GM12892 (cell line): ENCODE data around the gene TXNDC2.
"Not testable (repeated sequence)": the region's sequence is repeated elsewhere in the genome, so short reads cannot be mapped to it uniquely, and the experiment has no call there.

Source experiments
- DNase-seq: peaks from one replicate; pipeline ENCODE4 v3.0.0; 2011; ENCODE audit not compliant: insufficient read length
- FAIRE-seq: peaks from 2 replicates; lab custom pipeline; 2011; peaks lifted over from hg19 to GRCh38; lab: Jason Lieb, UNC
- POLR2A ChIP-seq: IDR thresholded peaks from 2 replicates; pipeline ENCODE4 v1.6.1; 2011; ENCODE audit warnings: low read depth, low read length, control low read depth
- POLR2AphosphoS5 ChIP-seq: IDR thresholded peaks from 2 replicates; pipeline ENCODE4 v1.6.1; 2011; ENCODE audit warnings: low read depth, low read length, control low read depth
- TAF1 ChIP-seq: IDR thresholded peaks from 2 replicates; pipeline ENCODE4 v1.6.1; 2011; ENCODE audit warnings: low read depth, mild to moderate bottlenecking, control low read depth, low read length, borderline replicate concordance

TXNDC2 gene

GRCh38 chr18:9894454-9895068, 8.8 kb downstream of the TXNDC2 start:
- no peak for TF ChIP-seq TAF1
- DNase-seq (no peak), FAIRE-seq (no peak)

GRCh38 chr18:9897129-9897528, 11.4 kb downstream of the TXNDC2 start:
- TF ChIP-seq TAF1 (no peak), POLR2AphosphoS5 (no peak), POLR2A (no peak)
- DNase-seq: no peak
- no peak for FAIRE-seq

DNA sequence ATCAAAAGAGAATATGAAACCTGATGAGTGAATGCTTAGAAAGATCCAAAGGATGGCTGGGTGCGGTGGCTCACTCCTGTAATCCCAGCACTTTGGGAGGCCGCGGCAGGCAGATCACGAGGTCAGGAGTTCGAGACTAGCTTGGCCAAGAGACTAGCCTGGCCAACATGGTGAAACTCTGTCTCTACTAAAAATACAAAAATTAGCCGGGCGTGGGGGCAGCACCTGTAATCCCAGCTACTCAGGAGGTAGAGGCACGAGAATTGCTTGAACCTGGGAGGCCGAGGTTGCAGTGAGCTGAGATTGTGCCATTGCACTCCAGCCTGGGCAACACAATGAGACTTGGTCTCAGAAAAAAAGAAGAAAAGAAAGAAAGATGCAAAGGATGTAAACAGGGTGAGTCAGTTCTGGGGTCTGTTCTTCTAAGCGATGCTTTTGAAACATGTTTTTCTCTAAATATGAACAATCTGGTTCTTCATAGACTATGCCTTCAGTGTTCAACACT, 12.1 kb downstream of the TXNDC2 start:
- not testable (repeated sequence) for FAIRE-seq, DNase-seq

GRCh38 chr18:9898792-9899549, 13.2 kb downstream of the TXNDC2 start:
- TF ChIP-seq POLR2A (no peak), POLR2AphosphoS5 (no peak), TAF1 (no peak)
- no peak for FAIRE-seq
- DNase-seq: no peak

DNA sequence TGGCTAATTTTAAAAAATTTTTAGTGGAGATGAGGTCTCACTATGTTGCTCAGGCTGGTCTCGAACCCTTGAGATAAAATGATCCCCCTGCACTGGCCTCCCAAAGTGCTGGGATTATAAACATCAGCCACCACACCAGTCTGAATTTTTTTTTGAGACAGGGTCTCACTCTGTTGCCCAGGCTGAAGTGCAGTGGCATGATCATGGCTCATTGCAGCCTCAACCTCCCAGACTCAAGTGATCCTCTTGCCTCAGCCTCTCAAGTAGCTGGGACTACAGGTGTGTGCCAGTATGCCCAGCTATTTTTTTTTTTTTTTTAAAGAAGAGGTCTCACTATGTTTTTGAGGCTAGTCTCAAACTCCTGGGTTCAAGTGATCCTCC, 13.8 kb downstream of the TXNDC2 start:
- not testable (repeated sequence) for FAIRE-seq, DNase-seq

DNA sequence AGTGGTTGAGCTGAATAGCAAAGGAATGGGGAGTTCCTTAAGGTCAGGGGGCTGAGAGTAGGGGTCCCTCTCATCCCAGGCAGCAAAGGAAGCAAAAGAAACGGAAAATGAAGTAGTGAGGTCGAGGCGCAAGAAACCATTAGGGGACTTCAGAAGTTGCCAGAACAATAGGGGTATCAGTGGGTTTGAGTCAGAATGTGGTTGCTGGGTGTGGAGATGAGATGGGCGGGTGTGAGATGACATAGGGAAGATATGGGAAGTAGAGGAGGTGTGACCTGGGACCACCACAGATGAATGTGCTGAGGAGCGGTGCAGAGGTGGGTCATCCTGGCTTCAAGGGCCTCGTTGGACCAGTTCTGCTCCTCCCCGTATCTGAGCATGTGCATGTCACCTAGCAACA, 14.9 kb downstream of the TXNDC2 start:
- no peak for FAIRE-seq
- TF ChIP-seq POLR2A: no peak
- no peak for TF ChIP-seq TAF1
- TF ChIP-seq POLR2AphosphoS5: no peak
- no peak for DNase-seq

GRCh38 chr18:9901377-9901776, 15.6 kb downstream of the TXNDC2 start:
- TF ChIP-seq POLR2A: no peak
- TF ChIP-seq TAF1: no peak
- no peak for TF ChIP-seq POLR2AphosphoS5
- FAIRE-seq: no peak
- DNase-seq: no peak

DNA sequence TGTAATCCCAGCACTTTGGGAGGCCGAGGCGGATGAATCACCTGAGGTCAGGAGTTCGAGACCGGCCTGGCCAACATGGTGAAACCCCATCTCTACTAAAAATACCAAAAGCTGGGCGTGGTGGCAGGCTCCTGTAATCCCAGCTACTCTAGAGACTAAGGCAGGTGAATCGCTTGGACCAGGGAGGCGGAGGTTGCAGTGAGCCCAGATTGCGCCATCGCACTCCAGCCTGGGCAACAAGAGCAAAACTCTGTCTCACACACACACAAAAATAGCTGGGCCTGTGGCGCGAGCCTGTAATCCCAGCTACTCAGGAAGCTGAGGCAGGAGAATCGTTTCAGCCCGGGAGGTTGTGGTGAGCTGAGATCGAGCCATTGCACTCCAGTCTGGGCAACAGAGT, 16.5 kb downstream of the TXNDC2 start:
- FAIRE-seq, DNase-seq: not testable (repeated sequence)

DNA sequence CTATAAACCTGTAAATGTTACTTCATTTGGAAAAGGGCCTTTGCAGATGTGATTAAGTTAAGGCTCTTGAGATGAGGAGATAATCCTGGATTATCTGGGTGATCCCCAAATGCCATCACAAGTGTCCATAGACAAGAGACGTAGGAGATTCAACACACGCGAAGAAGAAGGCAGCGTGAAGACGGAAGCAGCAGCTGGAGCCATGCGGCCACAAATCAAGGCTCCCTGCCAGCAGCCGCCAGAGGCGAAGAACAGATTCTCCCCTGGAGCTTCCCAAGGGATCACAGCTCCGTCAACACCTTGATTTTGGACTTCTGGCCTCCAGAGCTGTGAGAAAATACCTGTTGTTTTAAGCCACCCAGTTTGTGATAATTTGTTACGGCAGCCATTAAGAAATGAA, 17.1 kb downstream of the TXNDC2 start:
- DNase-seq (no peak), FAIRE-seq (no peak)
- TF ChIP-seq POLR2AphosphoS5: no peak
- no peak for TF ChIP-seq TAF1
- no peak for TF ChIP-seq POLR2A

GRCh38 chr18:9905401-9905922, 19.7 kb downstream of the TXNDC2 start:
- DNase-seq: no peak
- FAIRE-seq: no peak
- TF ChIP-seq POLR2A: no peak
- TF ChIP-seq POLR2AphosphoS5: no peak
- TF ChIP-seq TAF1: no peak

DNA sequence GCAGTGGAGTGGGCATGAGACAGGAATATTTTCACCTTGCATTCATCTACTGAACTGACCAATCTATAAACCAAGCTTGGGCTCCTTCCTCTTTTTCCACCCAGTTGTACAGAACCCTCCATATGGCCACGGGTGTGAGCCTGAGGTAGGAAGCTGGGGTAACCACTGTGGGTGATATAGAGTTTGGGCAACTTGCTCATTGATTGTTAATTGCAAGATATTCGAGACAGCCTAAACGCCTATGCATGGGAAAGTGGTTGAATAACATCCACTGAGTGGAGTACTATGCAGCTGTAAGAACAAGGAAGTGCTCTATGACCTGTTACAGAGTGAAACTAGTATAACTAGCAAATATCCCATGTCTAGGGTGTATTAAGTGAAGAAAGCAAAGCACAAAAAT, 20.7 kb downstream of the TXNDC2 start:
- TF ChIP-seq TAF1 (no peak), POLR2AphosphoS5 (no peak), POLR2A (no peak)
- peak; percentile 83 for FAIRE-seq
- DNase-seq: no peak

DNA sequence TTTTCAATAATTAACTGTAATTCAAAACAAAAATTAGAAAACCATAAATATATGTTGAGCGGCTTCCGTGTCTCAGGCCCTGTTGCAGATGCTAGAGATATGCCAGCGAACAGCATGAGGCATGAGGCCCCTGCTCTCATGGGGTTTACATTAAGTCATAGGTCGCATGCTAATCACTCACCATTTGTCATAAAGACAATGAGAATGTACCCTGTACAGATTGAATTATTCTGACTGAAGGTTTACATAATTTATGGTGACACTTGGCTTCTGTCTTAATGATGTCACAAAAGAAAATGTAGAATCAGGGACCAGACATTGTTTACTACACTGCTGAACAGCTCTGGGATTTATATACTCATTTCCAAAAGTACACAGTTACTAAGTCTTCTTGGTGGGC, 22.1 kb downstream of the TXNDC2 start:
- DNase-seq (no peak), FAIRE-seq (no peak)
- TF ChIP-seq TAF1: no peak
- no peak for TF ChIP-seq POLR2AphosphoS5

DNA sequence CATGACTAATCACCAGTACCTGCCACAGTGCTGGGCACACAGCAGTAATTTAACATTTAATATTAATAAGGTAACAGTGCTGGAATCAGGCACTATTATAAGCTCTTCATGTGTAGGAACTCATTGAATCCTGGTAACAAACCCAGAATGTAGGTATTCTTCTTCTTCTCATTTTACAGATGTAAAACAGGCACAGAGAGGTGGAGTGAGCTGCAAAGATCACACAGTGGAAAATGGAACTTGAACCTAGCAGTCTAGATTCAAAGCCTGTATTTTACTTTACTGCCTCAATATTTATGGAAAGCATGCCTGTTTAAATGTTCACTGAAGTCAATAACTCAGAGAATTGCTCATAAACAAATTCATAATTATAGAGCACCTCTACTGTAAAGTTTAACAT, 24.3 kb downstream of the TXNDC2 start:
- TF ChIP-seq TAF1 (no peak), POLR2AphosphoS5 (no peak), POLR2A (no peak)
- no peak for DNase-seq
- FAIRE-seq: no peak

- DNase-seq (no peak), FAIRE-seq (no peak)
- TF ChIP-seq TAF1: no peak
- TF ChIP-seq POLR2AphosphoS5: no peak
- TF ChIP-seq POLR2A: no peak
Observed at GRCh38 chr18:9910661-9911060, 24.9 kb downstream of the TXNDC2 start.
